Measurements from ENCODE around the gene SIGLEC11. TPM values are rescaled to one million over a fixed set of nuclear protein-coding genes. Genes with fewer than 3 reads are reported as not detected.

Gene SIGLEC11
- total RNA-seq, 4 donors from 2014 or later = 0.38 TPM; not detected in 3

- no peak overlapping the region for H3K4me3 ChIP-seq
- no peaks in the 10 kb centered on the region for H3K9me3 ChIP-seq
- peaks cover 6 to 29% (median 8%) of the 10 kb centered on the region in 3 donors for H3K4me1 ChIP-seq
- no peak overlapping the region for H3K27ac ChIP-seq
- no peak for DNase-seq
- no peak for TF ChIP-seq CTCF (IDR thresholded peaks at IDR 0.05)
- TF ChIP-seq POLR2A (IDR thresholded peaks at IDR 0.05) = no peak
- 79 to 84% methylated on average over 6 to 9 of the region's 16 CpGs for WGBS, 2 donors
- peaks cover 27 to 99% (median 33%) of the 10 kb centered on the region in 3 donors for H3K36me3 ChIP-seq
- intact Hi-C loops (cut with DNase I) = no loop called here
- H3K27me3 ChIP-seq = no peaks in the 10 kb centered on the region
These were observed 40.0 kb upstream of the SIGLEC11 start for GRCh38 chr19:50000841-50001557.

- WGBS, 2 donors = 93 to 94% methylated on average over 11 to 18 of the region's 20 CpGs
These were observed 39.3 kb upstream of the SIGLEC11 start for GRCh38 chr19:50000038-50000840.

GRCh38 chr19:49999371-50000010 lies 38.5 kb upstream of the SIGLEC11 start:
- intact Hi-C loops (cut with DNase I) = no loop called here
- Histone ChIP-seq H3K27me3 (no peaks in the 10 kb centered on the region), H3K9me3 (no peaks in the 10 kb centered on the region), H3K4me3 (no peak overlapping the region), H3K36me3 (peaks cover 30 to 99% (median 37%) of the 10 kb centered on the region in 3 donors), H3K4me1 (peaks cover 5 to 19% (median 5%) of the 10 kb centered on the region in 3 donors), H3K27ac (no peak overlapping the region)
- WGBS, 2 donors = 63 to 97% methylated on average over 2 to 3 of the region's 6 CpGs
- DNase-seq = no peak
- TF ChIP-seq CTCF (IDR thresholded peaks at IDR 0.05) = no peak
- TF ChIP-seq POLR2A (IDR thresholded peaks at IDR 0.05) = no peak

More at GRCh38 chr19:50000038-50000840, 39.3 kb upstream of the SIGLEC11 start:
- H3K9me3 ChIP-seq = no peaks in the 10 kb centered on the region
- peaks cover 6 to 27% (median 8%) of the 10 kb centered on the region in 3 donors for H3K4me1 ChIP-seq
- no peaks in the 10 kb centered on the region for H3K27me3 ChIP-seq
- intact Hi-C loops (cut with DNase I) = no loop called here
- H3K27ac ChIP-seq = no peak overlapping the region
- H3K4me3 ChIP-seq = no peak overlapping the region
- DNase-seq = no peak
- peaks cover 30 to 99% (median 30%) of the 10 kb centered on the region in 3 donors for H3K36me3 ChIP-seq
- TF ChIP-seq CTCF (IDR thresholded peaks at IDR 0.05) (no peak), POLR2A (IDR thresholded peaks at IDR 0.05) (no peak)

GRCh38 chr19:49997709-49998108 lies 36.7 kb upstream of the SIGLEC11 start:
- Histone ChIP-seq H3K27ac (no peak overlapping the region), H3K4me3 (no peak overlapping the region), H3K36me3 (peaks cover 29 to 99% (median 40%) of the 10 kb centered on the region in 3 donors), H3K9me3 (no peaks in the 10 kb centered on the region), H3K4me1 (peaks cover 0 to 2% (median 0%) of the 10 kb centered on the region in 3 donors), H3K27me3 (no peaks in the 10 kb centered on the region)
- TF ChIP-seq CTCF (IDR thresholded peaks at IDR 0.05) = no peak
- no peak for TF ChIP-seq POLR2A (IDR thresholded peaks at IDR 0.05)
- 74 to 77% methylated on average over 4 to 5 of the region's 5 CpGs for WGBS, 2 donors
- no peak for DNase-seq
- intact Hi-C loops (cut with DNase I) = no loop called here
